SK-N-MC (cell line): Measurements from ENCODE around the gene RCAN1.

Experiments
- DNase-seq: peaks from one replicate; pipeline ENCODE4 v3.0.0-alpha.2; 2011; ENCODE audit warnings: low read depth, low spot score
- H3K27ac ChIP-seq: fragments of 200-600 bp; sonication (generic); 2 replicates; pipeline ENCODE4 v1.5.1; 2016; ENCODE audit warnings: mixed run types
- H3K36me3 ChIP-seq: fragments of 200-600 bp; sonication (generic); 2 replicates; pipeline ENCODE4 v1.6.1; 2017; ENCODE audit warnings: antibody characterized with exemption, low read length, mixed read lengths; ENCODE audit not compliant: insufficient read depth
- H3K4me3 ChIP-seq: fragments of 200-600 bp; sonication (generic); 2 replicates; pipeline ENCODE4 v1.5.1; 2016
- H3K9ac ChIP-seq: fragments of 200-600 bp; sonication (generic); 2 replicates; pipeline ENCODE4 v1.8.0; 2017; ENCODE audit warnings: mixed run types, mixed read lengths; ENCODE audit not compliant: insufficient read length
- H3K9me3 ChIP-seq: fragments of 200-600 bp; sonication (generic); 2 replicates; pipeline ENCODE4 v1.6.1; 2017; ENCODE audit warnings: low read depth, mild to moderate bottlenecking, antibody characterized with exemption, low read length, moderate library complexity, mixed read lengths
- EZH2 ChIP-seq: fragments of 200-600 bp; sonication (generic); IDR thresholded peaks from one replicate; pipeline ENCODE4 v1.6.1; 2017; ENCODE audit warnings: antibody characterized with exemption
- FOXP2 ChIP-seq: optimal IDR thresholded peaks from 2 replicates; pipeline ENCODE3; 2011; ENCODE audit warnings: mild to moderate bottlenecking, moderate library complexity; ENCODE audit not compliant: insufficient read depth; ENCODE audit errors: extremely low read length, control extremely low read depth
- POLR2AphosphoS5 ChIP-seq: IDR thresholded peaks from 2 replicates; pipeline ENCODE4 v1.6.1; 2012; ENCODE audit warnings: mild to moderate bottlenecking, low read depth, low read length, borderline replicate concordance

RCAN1 gene

GRCh38 chr21:34517491-34518245 is 97.2 kb downstream of the RCAN1 start:
- Histone ChIP-seq H3K27ac (no peak overlapping the region), H3K9me3 (no peaks in the 10 kb centered on the region), H3K36me3 (no peaks in the 10 kb centered on the region), H3K9ac (no peak overlapping the region), H3K4me3 (no peak overlapping the region)
- no peak for DNase-seq
- TF ChIP-seq FOXP2: no peak
- no peak for TF ChIP-seq EZH2
- no peak for TF ChIP-seq POLR2AphosphoS5

- H3K4me3 ChIP-seq: no peak overlapping the region
- DNase-seq: no peak
- TF ChIP-seq FOXP2: no peak
- no peak for TF ChIP-seq POLR2AphosphoS5
- no peak for TF ChIP-seq EZH2
- no peaks in the 10 kb centered on the region for H3K9me3 ChIP-seq
- H3K36me3 ChIP-seq: no peaks in the 10 kb centered on the region
- no peak overlapping the region for H3K9ac ChIP-seq
- H3K27ac ChIP-seq: no peak overlapping the region
These were observed 97.9 kb downstream of the RCAN1 start for GRCh38 chr21:34517039-34517438.

- H3K27ac ChIP-seq: no peak overlapping the region
- TF ChIP-seq EZH2 (no peak), FOXP2 (no peak), POLR2AphosphoS5 (no peak)
- DNase-seq: no peak
- H3K9ac ChIP-seq: no peak overlapping the region
- H3K4me3 ChIP-seq: no peak overlapping the region
- H3K36me3 ChIP-seq: no peaks in the 10 kb centered on the region
- no peaks in the 10 kb centered on the region for H3K9me3 ChIP-seq
These were observed 100.3 kb downstream of the RCAN1 start for GRCh38 chr21:34514576-34515115.

GRCh38 chr21:34513129-34513675 is 101.7 kb downstream of the RCAN1 start:
- Histone ChIP-seq H3K4me3 (no peak overlapping the region), H3K36me3 (no peaks in the 10 kb centered on the region), H3K27ac (no peak overlapping the region), H3K9ac (no peak overlapping the region), H3K9me3 (no peaks in the 10 kb centered on the region)
- no peak for DNase-seq
- TF ChIP-seq FOXP2 (no peak), POLR2AphosphoS5 (no peak), EZH2 (no peak)

GRCh38 chr21:34511787-34512455 is 103.0 kb downstream of the RCAN1 start, which contains the start of gene KCNE1:
KCNE1 (minus strand) TSS chr21:34512210; CDS start chr21:34449634, 62,576 bp downstream.
- H3K36me3 ChIP-seq: no peaks in the 10 kb centered on the region
- H3K9me3 ChIP-seq: no peaks in the 10 kb centered on the region
- H3K9ac ChIP-seq: no peak within 1 kb of the TSS
- TF ChIP-seq EZH2 (no peak), POLR2AphosphoS5 (no peak), FOXP2 (no peak)
- no peak within 1 kb of the TSS for H3K4me3 ChIP-seq
- DNase-seq: no peak
- H3K27ac ChIP-seq: no peak within 1 kb of the TSS

GRCh38 chr21:34511181-34511580 is 103.7 kb downstream of the RCAN1 start:
- Histone ChIP-seq H3K9me3 (no peaks in the 10 kb centered on the region), H3K9ac (no peak overlapping the region), H3K27ac (no peak overlapping the region), H3K4me3 (no peak overlapping the region), H3K36me3 (no peaks in the 10 kb centered on the region)
- no peak for DNase-seq
- TF ChIP-seq POLR2AphosphoS5: no peak
- no peak for TF ChIP-seq FOXP2
- no peak for TF ChIP-seq EZH2

- Histone ChIP-seq H3K9me3 (no peaks in the 10 kb centered on the region), H3K4me3 (no peak overlapping the region), H3K36me3 (no peaks in the 10 kb centered on the region), H3K27ac (no peak overlapping the region), H3K9ac (no peak overlapping the region)
- DNase-seq: no peak
- TF ChIP-seq FOXP2 (no peak), EZH2 (no peak), POLR2AphosphoS5 (no peak)
These were observed 104.5 kb downstream of the RCAN1 start for GRCh38 chr21:34510148-34511142.

GRCh38 chr21:34509151-34509550 is 105.8 kb downstream of the RCAN1 start:
- Histone ChIP-seq H3K4me3 (no peak overlapping the region), H3K36me3 (no peaks in the 10 kb centered on the region), H3K9ac (no peak overlapping the region), H3K27ac (no peak overlapping the region), H3K9me3 (no peaks in the 10 kb centered on the region)
- no peak for DNase-seq
- TF ChIP-seq POLR2AphosphoS5 (no peak), EZH2 (no peak), FOXP2 (no peak)
